ENCODE data around the gene ZNF835.
A peak's percentile ranks its signal among the peaks of the same experiment; 100 is the strongest.

The ZNF835 gene

GRCh38 chr19:56671613-56671994 lies at the start of gene ZNF835:
ZNF835 (minus strand) TSS chr19:56671757; CDS start chr19:56665198, 6,559 bp downstream.
- H3K27me3 ChIP-seq (ENCODE audit: insufficient read depth, low read length, poor library complexity) = no peaks in the 10 kb centered on the region
- no peak for TF ChIP-seq EZH2 (IDR thresholded peaks at IDR 0.05; ENCODE audit: borderline replicate concordance, low read depth, low read length, severe bottlenecking)
- TF ChIP-seq, protein P1, sequence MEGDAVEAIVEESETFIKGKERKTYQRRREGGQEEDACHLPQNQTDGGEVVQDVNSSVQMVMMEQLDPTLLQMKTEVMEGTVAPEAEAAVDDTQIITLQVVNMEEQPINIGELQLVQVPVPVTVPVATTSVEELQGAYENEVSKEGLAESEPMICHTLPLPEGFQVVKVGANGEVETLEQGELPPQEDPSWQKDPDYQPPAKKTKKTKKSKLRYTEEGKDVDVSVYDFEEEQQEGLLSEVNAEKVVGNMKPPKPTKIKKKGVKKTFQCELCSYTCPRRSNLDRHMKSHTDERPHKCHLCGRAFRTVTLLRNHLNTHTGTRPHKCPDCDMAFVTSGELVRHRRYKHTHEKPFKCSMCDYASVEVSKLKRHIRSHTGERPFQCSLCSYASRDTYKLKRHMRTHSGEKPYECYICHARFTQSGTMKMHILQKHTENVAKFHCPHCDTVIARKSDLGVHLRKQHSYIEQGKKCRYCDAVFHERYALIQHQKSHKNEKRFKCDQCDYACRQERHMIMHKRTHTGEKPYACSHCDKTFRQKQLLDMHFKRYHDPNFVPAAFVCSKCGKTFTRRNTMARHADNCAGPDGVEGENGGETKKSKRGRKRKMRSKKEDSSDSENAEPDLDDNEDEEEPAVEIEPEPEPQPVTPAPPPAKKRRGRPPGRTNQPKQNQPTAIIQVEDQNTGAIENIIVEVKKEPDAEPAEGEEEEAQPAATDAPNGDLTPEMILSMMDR (IDR thresholded peaks at IDR 0.05; ENCODE audit: borderline replicate concordance, extremely low read depth, low read length, poor library complexity, severe bottlenecking) = no peak
- H3K4me1 ChIP-seq (ENCODE audit: insufficient read depth, low read length) = no peaks in the 10 kb centered on the region
- ATAC-seq (ENCODE audit: insufficient read depth, low read depth) (no peak), DNase-seq (no peak)
- H3K4me2 ChIP-seq (ENCODE audit: insufficient read depth, low read length) = no peak within 1 kb of the TSS
- H3K36me3 ChIP-seq (ENCODE audit: insufficient read depth, low read length) = no peaks in the 10 kb centered on the region
- no peak within 1 kb of the TSS for H3K9ac ChIP-seq (ENCODE audit: low read depth, low read length)
- no peaks in the 10 kb centered on the region for H4K20me1 ChIP-seq (ENCODE audit: insufficient read depth, low read length)
- no peaks in the 10 kb centered on the region for H3K79me2 ChIP-seq (ENCODE audit: insufficient read depth, low read length)
- H3K9me3 ChIP-seq (ENCODE audit: insufficient read depth, low read length, severe bottlenecking) = peaks cover 9% of the 10 kb centered on the region
- no peak within 1 kb of the TSS for H2AFZ ChIP-seq (ENCODE audit: low read depth, low read length)
- no peak within 1 kb of the TSS for H3K27ac ChIP-seq (ENCODE audit: low read length)
- H3K4me3 ChIP-seq (ENCODE audit: low read depth in 1 of 2, low read length in 2 of 2) = no peak within 1 kb of the TSS

DNA sequence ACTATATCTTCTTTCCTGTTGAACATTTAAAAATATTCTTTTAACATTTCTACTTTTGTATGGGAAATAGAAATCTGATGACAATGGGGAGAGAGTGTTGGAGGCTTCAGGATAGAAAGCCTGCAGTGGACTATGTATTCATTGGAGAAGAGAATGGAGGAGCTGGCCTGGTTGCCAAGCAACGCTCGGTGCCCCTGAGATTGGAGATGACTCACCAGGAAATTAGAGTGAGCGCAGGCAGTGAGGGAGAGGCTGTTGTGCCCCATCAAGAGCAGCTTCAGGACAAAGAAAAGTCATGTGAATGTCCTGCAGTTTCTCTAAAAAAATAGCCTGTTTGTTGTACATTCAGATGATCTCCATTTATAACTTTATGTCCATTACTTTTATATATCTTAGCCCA lies 48.7 kb upstream of the ZNF835 start:
- Histone ChIP-seq H2AFZ (ENCODE audit: low read depth, low read length) (no peak overlapping the region), H3K79me2 (ENCODE audit: insufficient read depth, low read length) (no peaks in the 10 kb centered on the region), H3K36me3 (ENCODE audit: insufficient read depth, low read length) (no peaks in the 10 kb centered on the region), H3K4me3 (ENCODE audit: low read depth in 1 of 2, low read length in 2 of 2) (no peak overlapping the region), H4K20me1 (ENCODE audit: insufficient read depth, low read length) (no peaks in the 10 kb centered on the region), H3K4me2 (ENCODE audit: insufficient read depth, low read length) (no peak overlapping the region), H3K9ac (ENCODE audit: low read depth, low read length) (no peak overlapping the region), H3K9me3 (ENCODE audit: insufficient read depth, low read length, severe bottlenecking) (no peaks in the 10 kb centered on the region), H3K4me1 (ENCODE audit: insufficient read depth, low read length) (no peaks in the 10 kb centered on the region), H3K27ac (ENCODE audit: low read length) (no peak overlapping the region), H3K27me3 (ENCODE audit: insufficient read depth, low read length, poor library complexity) (no peaks in the 10 kb centered on the region)
- ATAC-seq (ENCODE audit: insufficient read depth, low read depth) (no peak), DNase-seq (no peak)
- TF ChIP-seq EZH2 (IDR thresholded peaks at IDR 0.05; ENCODE audit: borderline replicate concordance, low read depth, low read length, severe bottlenecking) = no peak
- TF ChIP-seq, protein P1 (IDR thresholded peaks at IDR 0.05; ENCODE audit: borderline replicate concordance, extremely low read depth, low read length, poor library complexity, severe bottlenecking) = no peak

GRCh38 chr19:56718231-56718630 lies 46.7 kb upstream of the ZNF835 start:
- DNase-seq = peak; percentile 6
- Histone ChIP-seq H2AFZ (ENCODE audit: low read depth, low read length) (no peak overlapping the region), H3K27ac (ENCODE audit: low read length) (no peak overlapping the region), H3K36me3 (ENCODE audit: insufficient read depth, low read length) (no peaks in the 10 kb centered on the region), H3K27me3 (ENCODE audit: insufficient read depth, low read length, poor library complexity) (no peaks in the 10 kb centered on the region), H3K79me2 (ENCODE audit: insufficient read depth, low read length) (no peaks in the 10 kb centered on the region), H3K9ac (ENCODE audit: low read depth, low read length) (no peak overlapping the region), H3K4me1 (ENCODE audit: insufficient read depth, low read length) (no peaks in the 10 kb centered on the region), H3K4me2 (ENCODE audit: insufficient read depth, low read length) (no peak overlapping the region), H3K9me3 (ENCODE audit: insufficient read depth, low read length, severe bottlenecking) (no peaks in the 10 kb centered on the region), H4K20me1 (ENCODE audit: insufficient read depth, low read length) (no peaks in the 10 kb centered on the region), H3K4me3 (ENCODE audit: low read depth in 1 of 2, low read length in 2 of 2) (no peak overlapping the region)
- TF ChIP-seq EZH2 (IDR thresholded peaks at IDR 0.05; ENCODE audit: borderline replicate concordance, low read depth, low read length, severe bottlenecking) = no peak
- TF ChIP-seq, protein P1 (IDR thresholded peaks at IDR 0.05; ENCODE audit: borderline replicate concordance, extremely low read depth, low read length, poor library complexity, severe bottlenecking) = no peak
- no peak for ATAC-seq (ENCODE audit: insufficient read depth, low read depth)
